Stimulated activated CD4-positive, alpha-beta T cell treated with anti-CD3 and anti-CD28 coated beads, Interleukin-4, amount 100 ng/mL, for 24 hours (primary cell): ENCODE data around the gene CCDC106.

Source experiments
- DNase-seq: peaks from one replicate; pipeline ENCODE4 v3.0.0-alpha.2; 2020

The CCDC106 gene

DNA sequence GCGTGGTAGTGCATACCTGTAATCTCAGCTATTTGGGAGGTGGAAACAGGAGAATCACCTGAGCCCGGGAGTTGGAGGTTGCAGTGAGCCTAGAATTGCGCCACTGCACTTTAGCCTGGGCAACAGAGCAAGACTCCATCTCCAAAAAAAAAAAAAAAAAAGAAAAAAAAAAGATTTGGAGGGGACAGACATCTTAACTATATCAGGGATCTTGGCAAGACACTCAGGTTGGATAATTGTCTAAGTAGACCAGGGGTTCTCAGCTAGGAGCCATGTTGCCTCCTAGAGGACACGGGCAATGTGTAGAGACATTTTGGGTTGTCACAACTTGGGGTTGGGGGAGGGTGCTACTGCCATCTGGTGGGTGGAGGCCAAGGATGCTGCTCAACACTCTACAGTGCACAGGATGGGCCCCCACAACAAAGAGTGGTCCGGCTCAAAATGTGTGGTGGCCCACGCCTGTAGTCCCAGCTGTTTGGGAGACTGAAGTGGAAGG lies 9.1 kb upstream of the CCDC106 start:
- DNase-seq = peak; percentile 67

- peak; percentile 73 for DNase-seq
These were observed 7.9 kb upstream of the CCDC106 start for GRCh38 chr19:55640043-55640576.

- DNase-seq = peak; percentile 62
These were observed 7.2 kb upstream of the CCDC106 start, which contains the start of gene ZNF580 for GRCh38 chr19:55640577-55641425. Gene ZNF580, plus strand, starts transcription at chr19:55641002. Its CDS starts 1,507 bp downstream, at chr19:55642509.

DNA sequence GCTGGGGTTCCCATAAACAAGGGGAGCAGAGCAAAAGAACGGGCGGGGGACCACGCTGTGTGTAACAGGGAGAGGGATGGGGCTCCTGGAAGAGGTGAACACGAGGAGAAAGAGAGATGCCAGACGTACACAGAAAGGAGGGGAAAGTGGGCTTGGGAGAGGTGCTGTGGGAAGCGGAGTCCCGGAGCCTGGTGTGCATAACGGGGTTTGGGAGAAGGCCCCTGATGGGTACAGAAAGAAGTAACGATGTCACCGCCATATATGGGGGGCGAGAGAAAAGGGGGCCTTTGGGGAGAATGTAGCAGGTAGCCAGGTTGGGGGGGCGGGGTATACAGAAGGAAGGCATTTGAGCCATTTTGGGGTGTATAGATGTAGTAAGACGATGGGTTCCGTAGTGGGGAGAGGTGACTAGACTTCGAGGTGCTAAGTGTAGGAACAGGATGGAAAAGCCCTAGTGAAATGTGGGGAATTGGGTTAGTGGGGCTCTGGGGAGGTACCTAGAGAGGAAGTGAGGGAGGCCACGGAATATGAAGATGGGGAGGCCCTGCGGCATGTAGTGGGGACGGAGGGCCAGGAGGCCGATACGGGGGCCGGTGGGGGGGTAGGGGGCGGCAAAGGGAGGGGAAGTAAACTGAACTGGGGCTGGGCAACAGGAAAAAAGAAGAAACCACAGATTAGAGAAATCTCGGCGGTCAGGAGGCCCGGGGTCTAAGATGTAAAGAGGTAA lies 6.4 kb upstream of the CCDC106 start:
- DNase-seq = peak; percentile 30

DNA sequence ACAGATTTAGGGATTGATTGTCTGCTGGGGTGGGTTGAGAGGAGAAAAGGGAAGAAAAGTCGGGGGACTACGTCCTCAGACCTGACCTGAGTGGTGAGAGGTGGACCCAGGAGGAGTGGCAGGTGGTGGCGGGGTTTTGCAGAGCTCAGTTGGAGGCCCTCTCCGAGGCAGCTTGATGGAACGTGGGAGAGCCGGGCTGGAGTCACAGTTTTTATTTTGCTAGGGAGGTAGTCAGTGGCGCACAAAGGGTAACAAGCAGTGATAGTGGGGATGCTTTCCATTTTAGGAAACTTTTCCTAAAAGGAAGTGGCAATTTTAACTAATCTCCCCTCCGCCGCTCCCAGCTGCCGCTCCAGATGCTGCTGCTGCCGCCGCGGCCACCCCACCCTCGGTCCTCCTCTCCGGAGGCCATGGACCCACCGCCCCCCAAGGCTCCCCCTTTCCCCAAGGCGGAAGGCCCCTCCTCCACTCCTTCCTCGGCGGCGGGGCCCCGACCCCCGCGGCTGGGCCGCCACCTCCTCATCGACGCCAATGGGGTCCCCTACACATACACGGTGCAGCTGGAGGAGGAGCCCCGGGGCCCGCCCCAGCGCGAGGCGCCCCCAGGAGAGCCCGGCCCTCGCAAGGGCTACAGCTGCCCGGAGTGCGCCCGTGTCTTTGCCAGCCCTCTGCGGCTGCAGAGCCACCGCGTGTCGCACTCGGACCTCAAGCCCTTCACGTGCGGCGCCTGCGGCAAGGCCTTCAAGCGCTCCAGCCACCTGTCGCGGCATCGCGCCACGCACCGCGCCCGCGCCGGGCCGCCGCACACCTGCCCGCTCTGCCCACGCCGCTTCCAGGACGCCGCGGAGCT lies 5.6 kb upstream of the CCDC106 start:
- DNase-seq = peak; percentile 43

GRCh38 chr19:55643003-55643886 lies 4.8 kb upstream of the CCDC106 start, which contains the start of gene ZNF581:
Gene ZNF581, plus strand, starts transcription at chr19:55643649. Its CDS starts 923 bp downstream, at chr19:55644572.
- peak; percentile 85 for DNase-seq

GRCh38 chr19:55643887-55644176 lies 4.2 kb upstream of the CCDC106 start:
- DNase-seq = no peak

- DNase-seq = no peak
These were observed 3.7 kb upstream of the CCDC106 start for GRCh38 chr19:55644191-55644833.

DNA sequence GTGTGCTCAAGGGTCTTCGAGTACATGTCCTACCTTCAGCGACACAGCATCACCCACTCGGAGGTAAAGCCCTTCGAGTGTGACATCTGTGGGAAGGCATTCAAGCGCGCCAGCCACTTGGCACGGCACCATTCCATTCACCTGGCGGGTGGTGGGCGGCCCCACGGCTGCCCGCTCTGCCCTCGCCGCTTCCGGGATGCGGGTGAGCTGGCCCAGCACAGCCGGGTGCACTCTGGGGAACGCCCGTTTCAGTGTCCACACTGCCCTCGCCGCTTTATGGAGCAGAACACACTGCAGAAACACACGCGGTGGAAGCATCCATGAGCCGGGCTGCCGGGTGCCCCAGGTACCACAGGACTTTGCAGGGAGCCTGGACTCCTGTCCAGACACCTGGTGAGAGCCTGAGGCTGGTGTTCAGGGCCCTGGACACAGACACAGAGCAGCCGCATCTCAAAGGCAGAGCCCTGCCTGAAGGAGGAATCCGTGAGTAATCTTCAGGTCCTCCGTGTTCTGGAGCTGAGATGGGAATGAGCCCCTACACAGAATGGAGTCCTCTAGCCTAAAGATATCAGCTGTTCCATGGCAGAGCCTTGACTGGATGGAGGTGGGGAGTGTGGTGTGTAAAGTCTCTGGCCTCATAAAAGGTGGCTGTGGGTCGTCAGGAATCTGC lies 3.0 kb upstream of the CCDC106 start:
- no peak for DNase-seq

GRCh38 chr19:55645512-55645881 lies 2.5 kb upstream of the CCDC106 start:
- no peak for DNase-seq

- no peak for DNase-seq
These were observed 902 bp upstream of the CCDC106 start for GRCh38 chr19:55646889-55647731.

GRCh38 chr19:55648585-55649267 lies 714 bp downstream of the CCDC106 start:
- no peak for DNase-seq

- no peak for DNase-seq
These were observed 1.5 kb downstream of the CCDC106 start for GRCh38 chr19:55649268-55650125.

DNA sequence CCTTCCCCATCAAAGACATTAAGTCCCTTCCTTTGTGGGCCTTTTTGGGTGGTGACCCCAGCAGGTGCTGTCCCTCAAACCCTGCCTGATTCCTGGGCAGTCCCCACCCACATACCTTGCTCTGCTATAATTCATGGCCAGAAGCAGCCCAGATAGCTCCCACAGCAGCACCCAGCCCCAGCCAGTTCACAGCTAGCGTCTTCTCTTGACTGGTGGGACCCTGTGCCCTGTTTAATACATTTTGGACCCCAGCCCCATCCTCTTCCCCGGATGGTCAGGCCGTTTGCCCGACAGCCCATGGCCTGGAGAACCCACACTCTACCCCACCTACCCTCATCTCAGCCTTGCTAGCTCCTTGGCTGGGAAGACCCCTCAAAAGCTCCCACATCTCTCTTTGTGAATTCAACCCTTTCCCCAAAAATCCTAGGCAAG lies 2.1 kb downstream of the CCDC106 start:
- no peak for DNase-seq

GRCh38 chr19:55650602-55651230 lies 2.7 kb downstream of the CCDC106 start:
- DNase-seq = no peak

GRCh38 chr19:55651236-55651635 lies 3.2 kb downstream of the CCDC106 start:
- DNase-seq = no peak
